ENCODE measurements around the gene FOXP1. TPM values are rescaled to one million over a fixed set of nuclear protein-coding genes. Genes with fewer than 3 reads are reported as not detected.

Gene FOXP1
- total and polyA plus RNA-seq, 4 donors = 4.9 to 35.4 (median 32.0) TPM

GRCh38 chr3:71062952-71063772 is 520.4 kb downstream of the FOXP1 start:
- TF ChIP-seq HNF4A (conservative IDR thresholded peaks at IDR 0.05) = no peak
- TF ChIP-seq RAD21 (IDR thresholded peaks at IDR 0.05) = peak in 1 of 2 donors; percentile 13
- Histone ChIP-seq H3K9me3 (ENCODE audit: control insufficient read depth in 4 of 4, low read length in 3 of 4) (no peaks in the 10 kb centered on the region), H3K27me3 (ENCODE audit: control insufficient read depth in 4 of 4, insufficient read depth in 4 of 4, low read length in 3 of 4) (no peaks in the 10 kb centered on the region), H3K36me3 (ENCODE audit: control insufficient read depth in 4 of 4, insufficient read depth in 3 of 4, low read depth in 1 of 4, low read length in 3 of 4) (no peaks in the 10 kb centered on the region), H3K4me3 (ENCODE audit: low read depth in 1 of 3, low read length in 3 of 3) (peak overlapping the region; percentile 0 to 74 (median 33)), H3K4me1 (ENCODE audit: control insufficient read depth in 4 of 4, insufficient read depth in 4 of 4, low read length in 3 of 4) (peaks cover 1 to 39% (median 30%) of the 10 kb centered on the region in 4 donors), H3K9ac (ENCODE audit: low read depth in 1 of 2, low read length in 2 of 2) (peak overlapping the region; percentile 68 to 75), H3K27ac (ENCODE audit: low read depth in 1 of 2, low read length in 2 of 2) (peak overlapping the region; percentile 92)
- no peak for DNase-seq (ENCODE audit: low spot score)
- WGBS = 19% methylated on average over 6 of the region's 6 CpGs

DNA sequence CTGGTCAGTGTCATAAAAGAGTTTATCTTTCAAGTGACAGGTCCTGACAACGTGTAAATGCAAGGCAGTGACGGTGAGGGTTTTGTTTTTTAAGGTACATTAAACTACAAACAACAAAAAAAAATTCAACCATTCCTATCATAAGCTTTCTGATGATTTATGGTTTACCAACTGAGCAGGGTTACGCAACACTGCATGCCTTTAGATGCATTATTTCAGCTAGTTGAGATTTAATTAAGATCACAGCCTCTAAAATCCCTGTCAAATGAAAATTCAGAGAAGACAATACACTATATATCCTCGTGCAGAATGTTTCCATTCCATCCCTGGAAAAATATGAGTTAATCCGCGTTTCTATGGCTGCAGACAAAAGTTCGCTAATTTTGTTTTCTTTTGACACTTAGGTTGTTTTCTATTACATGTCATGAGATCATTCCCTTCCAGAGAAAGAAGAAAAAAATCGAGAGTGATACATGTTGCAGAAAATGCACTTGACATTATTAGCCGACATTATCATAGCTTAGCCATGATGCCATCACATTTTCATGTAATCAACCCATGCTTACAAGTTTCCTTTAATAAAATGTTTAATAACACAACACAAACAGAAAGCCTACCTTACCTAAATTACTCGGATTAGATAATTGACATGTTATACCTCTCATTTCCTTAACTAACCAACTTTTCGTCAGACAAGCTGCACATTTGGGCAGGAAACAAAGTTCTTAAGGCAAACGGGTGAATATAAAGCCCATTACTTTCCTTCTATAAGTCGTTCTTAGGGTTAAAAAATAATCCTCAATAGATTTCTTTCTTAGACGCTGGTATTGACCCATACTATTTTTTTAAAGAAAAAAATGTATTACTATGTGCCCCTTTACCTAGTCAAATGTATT is 521.2 kb downstream of the FOXP1 start:
- DNase-seq (ENCODE audit: low spot score) = no peak
- TF ChIP-seq GABPA (IDR thresholded peaks at IDR 0.05 in 1 of 2, conservative IDR thresholded peaks at IDR 0.05 in 1 of 2) (no peak), YY1 (IDR thresholded peaks at IDR 0.05) (no peak), NR2F2 (IDR thresholded peaks at IDR 0.05) (no peak), EGR1 (IDR thresholded peaks at IDR 0.05; ENCODE audit: low read depth in 2 of 2) (no peak)
- TF ChIP-seq, protein P1, sequence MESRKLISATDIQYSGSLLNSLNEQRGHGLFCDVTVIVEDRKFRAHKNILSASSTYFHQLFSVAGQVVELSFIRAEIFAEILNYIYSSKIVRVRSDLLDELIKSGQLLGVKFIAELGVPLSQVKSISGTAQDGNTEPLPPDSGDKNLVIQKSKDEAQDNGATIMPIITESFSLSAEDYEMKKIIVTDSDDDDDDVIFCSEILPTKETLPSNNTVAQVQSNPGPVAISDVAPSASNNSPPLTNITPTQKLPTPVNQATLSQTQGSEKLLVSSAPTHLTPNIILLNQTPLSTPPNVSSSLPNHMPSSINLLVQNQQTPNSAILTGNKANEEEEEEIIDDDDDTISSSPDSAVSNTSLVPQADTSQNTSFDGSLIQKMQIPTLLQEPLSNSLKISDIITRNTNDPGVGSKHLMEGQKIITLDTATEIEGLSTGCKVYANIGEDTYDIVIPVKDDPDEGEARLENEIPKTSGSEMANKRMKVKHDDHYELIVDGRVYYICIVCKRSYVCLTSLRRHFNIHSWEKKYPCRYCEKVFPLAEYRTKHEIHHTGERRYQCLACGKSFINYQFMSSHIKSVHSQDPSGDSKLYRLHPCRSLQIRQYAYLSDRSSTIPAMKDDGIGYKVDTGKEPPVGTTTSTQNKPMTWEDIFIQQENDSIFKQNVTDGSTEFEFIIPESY (IDR thresholded peaks at IDR 0.05) = no peak
- Histone ChIP-seq H3K4me3 (ENCODE audit: low read depth in 1 of 3, low read length in 3 of 3) (peak overlapping the region in 1 of 3 donors; percentile 74), H3K36me3 (ENCODE audit: control insufficient read depth in 4 of 4, insufficient read depth in 3 of 4, low read depth in 1 of 4, low read length in 3 of 4) (no peaks in the 10 kb centered on the region), H3K9me3 (ENCODE audit: control insufficient read depth in 4 of 4, low read length in 3 of 4) (no peaks in the 10 kb centered on the region), H3K4me1 (ENCODE audit: control insufficient read depth in 4 of 4, insufficient read depth in 4 of 4, low read length in 3 of 4) (peaks cover 1 to 39% (median 29%) of the 10 kb centered on the region in 4 donors), H3K27me3 (ENCODE audit: control insufficient read depth in 4 of 4, insufficient read depth in 4 of 4, low read length in 3 of 4) (no peaks in the 10 kb centered on the region), H3K9ac (ENCODE audit: low read depth in 1 of 2, low read length in 2 of 2) (peak overlapping the region in 1 of 2 donors; percentile 75), H3K27ac (ENCODE audit: low read depth in 1 of 2, low read length in 2 of 2) (peak overlapping the region; percentile 26 to 92)
- WGBS = 56% methylated on average over 14 of the region's 14 CpGs

GRCh38 chr3:71061581-71061980 is 521.9 kb downstream of the FOXP1 start:
- Histone ChIP-seq H3K27me3 (ENCODE audit: control insufficient read depth in 4 of 4, insufficient read depth in 4 of 4, low read length in 3 of 4) (no peaks in the 10 kb centered on the region), H3K4me3 (ENCODE audit: low read depth in 1 of 3, low read length in 3 of 3) (no peak overlapping the region), H3K4me1 (ENCODE audit: control insufficient read depth in 4 of 4, insufficient read depth in 4 of 4, low read length in 3 of 4) (peaks cover 3 to 35% (median 24%) of the 10 kb centered on the region in 4 donors), H3K9me3 (ENCODE audit: control insufficient read depth in 4 of 4, low read length in 3 of 4) (no peaks in the 10 kb centered on the region), H3K36me3 (ENCODE audit: control insufficient read depth in 4 of 4, insufficient read depth in 3 of 4, low read depth in 1 of 4, low read length in 3 of 4) (no peaks in the 10 kb centered on the region), H3K27ac (ENCODE audit: low read depth in 1 of 2, low read length in 2 of 2) (no peak overlapping the region), H3K9ac (ENCODE audit: low read depth in 1 of 2, low read length in 2 of 2) (no peak overlapping the region)
- TF ChIP-seq FOXA1 (IDR thresholded peaks at IDR 0.05) (no peak), GABPA (IDR thresholded peaks at IDR 0.05 in 1 of 2, conservative IDR thresholded peaks at IDR 0.05 in 1 of 2) (no peak), RXRA (IDR thresholded peaks at IDR 0.05) (no peak)
- no peak for DNase-seq (ENCODE audit: low spot score)
- WGBS = 53% methylated on average over 3 of the region's 3 CpGs
